ENCODE results near the gene TSPO2. TPM values are rescaled to one million over a fixed set of nuclear protein-coding genes. Genes with fewer than 3 reads are reported as not detected.
"Not testable (repeated sequence)": the region's sequence is repeated elsewhere in the genome, so short reads cannot be mapped to it uniquely, and the experiment has no call there.

The TSPO2 gene, protein sequence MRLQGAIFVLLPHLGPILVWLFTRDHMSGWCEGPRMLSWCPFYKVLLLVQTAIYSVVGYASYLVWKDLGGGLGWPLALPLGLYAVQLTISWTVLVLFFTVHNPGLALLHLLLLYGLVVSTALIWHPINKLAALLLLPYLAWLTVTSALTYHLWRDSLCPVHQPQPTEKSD
- polyA plus RNA-seq (2013, experiment 1 of 2; ENCODE audit: insufficient read length), result not detected
- polyA plus RNA-seq (2013, experiment 2 of 2; ENCODE audit: insufficient read length), result not detected

DNA sequence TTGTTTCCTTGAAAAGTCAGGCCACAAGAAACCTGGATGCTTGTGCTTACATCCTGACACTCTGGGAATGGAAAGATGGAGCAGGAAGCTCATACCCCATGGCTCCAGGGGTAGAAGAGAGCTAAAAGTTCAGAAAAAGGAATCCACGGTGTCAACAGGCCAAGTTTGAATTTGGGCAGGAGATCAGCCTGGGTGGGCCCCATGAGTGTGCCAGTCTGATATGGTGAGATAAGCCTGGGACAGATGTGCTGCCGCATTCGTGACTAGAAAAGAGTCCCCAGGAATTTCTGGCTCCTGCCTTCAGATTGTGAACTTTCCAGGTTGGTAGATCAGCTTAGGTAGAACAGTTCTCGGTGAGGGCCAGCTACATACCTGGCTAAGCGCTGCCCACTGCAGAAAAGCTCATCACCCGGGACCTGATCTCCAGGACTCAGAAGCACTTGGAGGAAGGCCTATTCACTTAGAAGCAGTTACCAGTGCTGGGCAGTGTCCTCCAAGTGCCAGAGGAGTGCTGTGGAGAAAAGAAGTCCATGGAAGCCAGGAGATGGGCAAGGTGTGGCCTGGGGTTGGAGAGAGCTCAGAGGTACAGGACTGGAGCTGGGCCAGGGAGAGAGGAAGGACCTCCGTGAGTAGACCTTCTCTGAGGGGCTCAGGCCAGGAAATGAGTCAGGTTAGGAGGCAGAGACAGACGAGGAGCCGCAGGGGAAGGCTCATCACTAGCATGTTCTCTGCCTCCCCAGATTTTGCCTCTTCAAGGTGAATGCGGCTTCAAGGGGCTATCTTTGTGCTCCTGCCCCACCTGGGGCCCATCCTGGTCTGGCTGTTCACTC, at the start of gene TSPO2:
TSS of gene TSPO2 (plus strand) at position 242 of the 830 bp plus-strand sequence. CDS start at position 761, 519 bp downstream.
- no peak for DNase-seq

DNA sequence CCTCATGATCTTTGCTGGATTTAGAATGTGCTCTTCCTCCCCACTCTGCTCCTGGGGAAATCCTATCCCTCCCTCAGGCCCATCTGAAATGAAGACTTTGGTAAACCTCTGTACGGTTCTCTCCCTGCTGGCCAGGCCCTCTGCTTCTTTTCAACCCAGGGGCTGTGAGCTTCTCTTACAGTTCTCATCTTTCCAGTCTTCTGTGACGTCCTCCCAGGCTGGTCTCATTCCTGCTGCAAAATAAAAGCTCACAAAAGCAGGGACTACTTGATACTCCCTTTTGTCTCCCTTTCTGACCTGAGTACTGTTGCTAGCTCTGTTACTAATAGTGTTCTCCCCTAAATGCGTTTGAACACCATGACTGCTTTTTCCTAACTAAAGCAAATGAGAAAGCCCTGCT, 49.5 kb upstream of the TSPO2 start:
- DNase-seq, result no peak

DNA sequence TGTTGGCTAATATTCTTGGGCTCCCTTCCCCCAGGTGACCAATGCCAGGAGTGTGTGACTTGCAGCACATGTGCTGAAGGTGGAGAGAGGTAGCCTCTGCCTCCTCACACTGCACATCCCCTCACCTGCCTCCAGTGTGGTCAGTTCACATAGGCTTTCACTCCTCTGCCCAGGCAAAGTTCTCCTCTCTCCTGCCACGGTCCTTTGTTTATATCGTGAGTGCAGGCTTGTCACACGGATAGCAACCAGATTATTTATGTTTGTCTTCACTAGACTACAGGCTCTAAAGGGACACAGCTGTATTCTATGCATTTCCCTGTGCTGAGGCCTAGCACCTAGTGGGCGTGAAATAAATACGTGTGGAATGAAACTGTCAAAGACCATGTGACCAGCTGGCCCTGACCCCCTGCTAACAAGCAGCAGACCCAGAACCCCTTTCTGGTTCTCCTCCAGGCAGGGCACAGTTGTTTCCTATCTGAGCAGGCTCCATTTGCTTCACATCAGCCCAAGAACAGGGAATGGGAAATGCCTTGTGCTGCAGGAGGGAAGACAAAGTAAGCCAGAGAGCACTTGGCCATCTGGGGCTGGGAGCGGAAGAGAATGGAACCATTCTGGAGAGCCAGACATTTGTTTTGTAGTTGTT, 45.6 kb upstream of the TSPO2 start:
- DNase-seq, result peak; percentile 1

DNA sequence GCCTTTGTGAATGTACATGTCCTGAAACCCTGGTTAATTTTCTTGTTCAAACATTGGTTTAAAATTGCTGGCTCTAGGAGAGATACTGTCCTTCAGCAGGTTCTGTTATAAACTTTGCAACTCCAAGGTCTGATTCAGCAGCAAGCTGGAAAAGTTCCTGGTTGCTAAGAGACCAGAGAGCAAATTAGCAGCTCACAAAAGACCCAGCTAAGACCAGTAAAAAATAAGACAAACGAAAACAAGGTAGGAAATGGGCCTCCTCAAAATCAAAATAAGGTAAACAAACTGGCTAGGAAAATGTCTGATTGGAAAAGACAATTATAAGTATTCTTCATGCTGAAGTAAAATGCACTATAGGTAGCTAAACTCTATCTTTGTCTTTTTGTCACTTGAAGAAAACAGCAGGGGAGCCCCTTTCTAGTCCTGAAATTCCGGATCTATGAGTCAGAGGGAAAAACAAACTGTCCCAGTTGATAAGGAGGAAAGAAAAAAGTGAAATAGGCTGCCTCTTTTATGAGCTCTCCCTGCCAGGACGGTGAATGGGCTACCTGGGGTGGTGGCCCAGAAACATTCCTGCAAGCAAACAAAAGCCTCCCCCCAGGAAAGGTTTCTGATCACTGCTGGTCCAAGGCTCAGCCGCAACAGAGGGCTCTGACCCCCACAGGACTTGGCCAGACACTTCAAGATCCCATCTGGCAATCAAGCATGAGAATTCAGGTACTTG, 44.9 kb upstream of the TSPO2 start:
- peak; percentile 22 for DNase-seq

DNA sequence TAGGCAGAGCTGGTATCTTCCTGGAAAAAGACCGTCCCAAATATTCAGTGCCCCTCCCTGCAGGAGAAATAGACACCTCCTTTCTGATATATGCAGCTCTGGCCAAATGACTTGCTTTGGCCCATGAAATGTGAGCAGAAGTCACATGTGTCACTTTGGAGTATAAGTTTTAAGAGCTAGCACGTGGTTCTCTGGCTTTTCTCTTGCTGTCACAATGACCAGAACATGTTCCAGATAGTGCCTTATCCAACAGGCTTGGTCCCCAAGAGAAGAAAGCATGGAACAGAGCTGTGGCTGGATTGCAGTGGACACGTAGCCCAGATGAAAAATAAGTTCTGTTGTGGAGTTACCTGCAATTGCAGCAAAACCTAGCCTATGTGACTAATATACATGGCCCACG, 43.6 kb upstream of the TSPO2 start:
- no peak for DNase-seq

DNA sequence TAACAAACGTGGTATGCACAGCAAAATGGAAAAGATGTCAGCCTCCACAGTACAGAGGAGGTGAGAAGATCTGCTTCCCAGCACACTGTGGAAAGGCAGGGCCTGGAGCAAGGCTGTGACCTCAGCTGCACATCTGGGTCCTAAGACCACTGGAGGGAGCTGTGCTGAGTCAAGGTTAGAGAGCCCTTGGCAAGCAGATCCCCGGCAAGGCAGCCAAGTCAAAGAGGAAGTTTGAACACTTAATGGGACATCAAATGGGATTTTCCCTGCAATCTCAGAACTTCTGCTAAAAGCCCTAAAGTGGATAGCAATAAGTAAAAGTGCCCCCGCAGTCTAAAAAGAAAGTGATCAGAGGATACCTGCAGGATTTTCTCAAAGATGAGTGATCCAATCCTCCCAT, 42.7 kb upstream of the TSPO2 start:
- peak; percentile 27 for DNase-seq

DNA sequence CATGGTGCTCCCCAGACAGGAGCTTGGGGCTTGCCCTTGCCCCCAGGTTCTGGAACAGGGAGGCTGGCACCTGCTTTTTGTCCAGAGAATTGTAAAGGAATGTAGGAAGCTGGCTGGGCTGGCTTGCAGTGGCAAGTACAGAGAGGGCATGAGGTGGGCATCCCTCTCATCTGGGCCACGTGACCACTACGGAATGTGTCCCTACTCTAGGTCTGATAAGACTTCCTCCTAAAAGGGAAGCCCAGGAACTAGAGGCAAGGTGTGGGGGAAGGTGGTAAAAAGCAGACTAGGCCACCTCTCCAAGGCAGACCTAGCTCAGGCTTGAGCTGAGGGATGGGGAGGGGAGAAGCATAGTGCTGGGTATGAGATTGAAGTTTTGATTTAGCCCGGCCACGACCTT, 42.0 kb upstream of the TSPO2 start:
- DNase-seq, result no peak

DNA sequence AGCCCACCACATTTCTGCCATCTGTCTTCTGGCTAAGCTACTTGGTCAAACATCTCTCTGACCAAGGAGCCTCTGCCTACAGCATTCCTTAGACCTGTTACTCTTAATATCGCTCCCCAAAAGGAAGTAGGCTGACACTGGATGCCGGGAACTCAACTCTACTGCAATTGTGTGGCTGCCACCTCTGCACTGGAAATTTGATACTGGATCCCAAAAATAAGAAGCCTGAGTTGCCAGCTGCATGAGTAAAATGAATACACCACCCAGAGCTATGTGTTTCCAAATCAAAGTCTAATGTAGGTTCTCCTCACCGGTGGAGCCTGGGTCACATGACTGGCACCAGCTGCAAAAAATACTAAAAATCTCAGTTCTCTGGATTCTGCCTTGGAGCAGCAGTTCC, 40.1 kb upstream of the TSPO2 start:
- DNase-seq, result no peak

DNA sequence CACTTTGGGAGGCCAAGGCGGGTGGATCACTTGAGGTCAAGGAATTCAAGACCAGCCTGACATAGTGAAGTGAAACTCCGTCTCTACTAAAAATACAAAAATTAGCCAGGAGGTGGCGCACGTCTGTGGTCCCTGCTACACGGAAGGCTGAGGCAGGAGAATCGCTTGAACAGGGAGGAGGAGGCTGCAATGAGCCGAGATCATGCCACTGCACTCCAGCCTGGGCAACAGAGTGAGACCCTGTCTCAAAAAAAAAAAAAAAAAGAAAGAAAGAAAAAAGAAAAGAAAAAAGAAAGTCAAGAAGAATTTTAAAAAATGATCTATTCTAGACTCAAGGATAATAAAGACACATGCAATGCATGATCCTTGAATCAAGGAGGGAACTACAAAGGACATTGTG, 36.0 kb upstream of the TSPO2 start:
- DNase-seq, result peak; percentile 51

DNA sequence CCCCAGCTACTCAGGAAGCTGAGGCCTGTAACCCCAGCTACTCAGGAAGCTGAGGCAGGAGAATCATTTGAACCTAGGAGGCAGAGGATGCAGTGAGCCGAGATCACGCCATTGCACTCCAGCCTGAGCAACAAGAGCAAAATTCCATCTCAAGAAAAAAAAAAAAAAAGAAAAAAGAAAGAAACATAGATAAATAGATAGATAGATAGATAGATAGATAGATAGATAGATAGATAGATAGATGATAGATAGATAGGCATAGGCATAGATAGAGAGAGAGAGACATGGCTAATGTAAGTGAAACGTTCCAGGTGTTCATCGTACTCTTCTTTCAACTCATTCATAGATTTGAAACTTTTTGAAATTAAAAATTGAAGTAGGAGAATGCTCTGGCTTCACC, 35.3 kb upstream of the TSPO2 start:
- not testable (repeated sequence) for DNase-seq

DNA sequence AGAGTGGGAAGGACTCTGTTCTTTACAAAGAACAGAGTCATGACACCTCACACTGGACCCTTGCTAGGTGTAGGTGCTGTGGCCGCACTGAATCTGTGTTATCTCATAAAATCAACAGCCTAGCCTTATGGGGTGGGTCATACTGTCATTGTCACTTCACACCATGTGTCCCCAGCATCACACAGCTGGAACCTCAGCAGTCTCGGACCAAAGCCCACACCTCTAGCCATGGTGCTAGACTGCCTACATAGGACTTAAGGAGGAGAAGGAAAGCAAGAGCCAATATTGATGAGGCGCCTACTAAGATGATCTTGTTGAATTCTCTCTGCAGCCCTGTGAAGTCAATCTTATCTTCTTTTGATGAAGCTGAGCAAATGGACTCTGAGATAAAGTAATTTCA, 34.3 kb upstream of the TSPO2 start:
- no peak for DNase-seq

DNA sequence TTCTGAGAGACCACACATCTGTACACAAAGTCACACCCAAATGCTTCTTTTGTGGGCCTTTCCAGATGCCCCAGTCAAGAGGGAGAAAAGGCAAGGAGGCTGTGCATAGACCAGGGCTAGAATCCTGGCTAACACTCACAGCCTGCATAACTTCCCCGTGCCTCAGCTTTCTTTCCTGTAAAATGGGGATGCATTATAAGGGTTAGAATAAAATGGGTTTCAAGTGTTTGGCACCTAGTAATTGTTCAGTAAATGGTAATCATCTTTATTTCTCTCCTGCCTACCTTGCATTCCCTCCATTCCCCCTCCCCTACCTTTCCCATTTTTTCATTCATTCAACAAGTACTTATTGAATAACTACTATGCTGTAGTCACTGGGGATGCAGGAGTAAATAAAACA, 32.6 kb upstream of the TSPO2 start:
- DNase-seq, result no peak

DNA sequence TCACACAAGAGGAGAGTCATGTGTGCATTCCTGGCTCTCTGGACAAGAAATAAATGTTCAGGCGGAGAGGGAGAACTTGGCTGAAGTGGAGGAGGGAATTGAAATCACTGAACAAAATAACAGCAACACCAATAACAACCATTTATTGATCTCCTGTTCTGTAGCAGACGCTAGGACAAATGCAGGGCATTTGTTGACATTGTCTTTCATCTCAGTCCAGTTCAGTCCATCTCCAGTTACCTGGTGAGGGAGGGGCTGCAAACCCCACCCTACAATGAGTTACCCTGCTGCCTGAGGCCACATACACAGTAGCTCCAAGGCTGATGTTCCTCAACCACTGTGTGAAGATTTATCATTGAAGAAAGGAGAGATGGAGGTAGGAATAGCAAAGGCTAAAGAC, 30.6 kb upstream of the TSPO2 start:
- DNase-seq, result no peak

DNA sequence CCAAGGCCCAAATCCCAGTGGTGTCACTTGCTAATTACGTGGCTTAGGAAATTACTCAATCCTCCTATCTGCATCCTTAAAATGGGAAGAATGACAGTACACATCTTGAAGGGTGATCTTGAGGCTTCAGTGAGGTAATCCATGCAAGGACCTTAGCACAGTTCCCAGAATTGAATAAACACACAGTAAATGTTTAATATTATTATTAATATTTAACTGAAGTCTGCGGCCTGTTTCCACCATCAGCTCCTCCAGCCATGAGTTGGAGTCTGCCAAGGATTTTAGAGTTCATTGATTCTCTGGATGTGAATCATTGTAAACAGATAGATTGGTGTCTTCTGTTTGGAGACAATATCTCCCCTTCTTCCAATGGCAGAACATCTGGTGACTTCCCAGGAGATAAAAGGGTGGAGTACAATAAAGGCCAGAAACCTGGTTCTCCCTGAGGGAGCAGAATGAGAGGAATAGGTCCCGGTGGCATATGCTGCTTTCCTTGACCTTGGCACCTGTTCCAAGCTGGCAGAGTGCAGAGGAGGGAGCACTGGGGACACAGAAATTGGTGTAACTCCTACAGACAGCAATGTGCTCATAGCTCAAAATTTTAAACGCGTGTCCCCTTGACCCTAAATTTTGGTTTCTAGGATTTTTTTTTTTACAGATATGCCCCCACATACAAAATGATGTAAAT, 28.7 kb upstream of the TSPO2 start:
- DNase-seq, result no peak

DNA sequence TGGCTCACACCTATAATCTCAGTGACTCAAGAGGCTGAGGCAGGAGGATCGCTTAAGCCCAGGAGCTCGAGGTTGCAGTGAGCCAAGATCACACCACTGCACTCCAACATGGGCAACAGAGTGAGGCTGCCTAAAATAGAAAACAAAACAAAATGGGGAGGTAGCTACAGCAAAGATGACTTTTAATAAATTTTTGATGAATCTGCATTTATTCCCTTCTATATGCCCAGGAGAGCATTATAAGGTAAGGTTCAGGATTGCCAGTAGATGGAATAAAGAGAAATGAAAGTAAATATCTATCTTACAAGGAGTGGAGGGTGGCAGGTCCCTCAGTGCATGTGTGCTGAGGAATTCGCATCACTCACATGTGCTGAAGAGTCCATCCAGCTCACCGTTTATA, 27.5 kb upstream of the TSPO2 start:
- DNase-seq, result no peak

DNA sequence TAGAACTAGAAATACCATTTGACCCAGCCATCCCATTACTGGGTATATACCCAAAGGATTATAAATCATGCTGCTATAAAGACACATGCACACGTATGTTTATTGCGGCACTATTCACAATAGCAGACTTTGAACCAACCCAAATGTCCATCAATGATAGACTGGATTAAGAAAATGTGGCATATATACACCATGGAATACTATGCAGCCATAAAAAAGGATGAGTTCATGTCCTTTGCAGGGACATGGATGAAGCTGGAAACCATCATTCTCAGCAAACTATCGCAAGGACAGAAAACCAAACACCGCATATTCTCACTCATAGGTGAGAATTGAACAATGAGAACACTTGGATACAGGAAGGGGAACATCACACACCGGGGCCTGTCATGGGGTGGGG, 26.4 kb upstream of the TSPO2 start:
- DNase-seq, result not testable (repeated sequence)

DNA sequence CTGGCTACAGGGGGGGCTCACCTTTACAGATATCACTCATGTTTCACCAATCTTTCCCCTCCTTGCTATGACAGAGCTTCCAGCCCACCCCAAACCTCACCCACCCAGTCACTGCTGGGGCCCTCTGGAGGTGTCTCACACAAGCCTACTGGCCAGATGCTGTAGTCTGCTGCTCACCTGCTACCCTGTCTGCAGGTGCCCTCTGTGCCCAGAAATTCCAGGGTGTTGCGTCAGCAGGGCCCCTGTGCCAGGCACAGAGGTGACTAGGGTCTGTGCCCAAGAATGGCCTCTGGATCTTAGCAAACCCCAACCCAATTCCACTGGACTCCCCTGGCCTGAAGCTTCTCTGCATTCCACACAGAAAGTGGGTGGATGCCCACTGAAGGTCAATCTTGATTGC, 24.6 kb upstream of the TSPO2 start:
- DNase-seq, result no peak

DNA sequence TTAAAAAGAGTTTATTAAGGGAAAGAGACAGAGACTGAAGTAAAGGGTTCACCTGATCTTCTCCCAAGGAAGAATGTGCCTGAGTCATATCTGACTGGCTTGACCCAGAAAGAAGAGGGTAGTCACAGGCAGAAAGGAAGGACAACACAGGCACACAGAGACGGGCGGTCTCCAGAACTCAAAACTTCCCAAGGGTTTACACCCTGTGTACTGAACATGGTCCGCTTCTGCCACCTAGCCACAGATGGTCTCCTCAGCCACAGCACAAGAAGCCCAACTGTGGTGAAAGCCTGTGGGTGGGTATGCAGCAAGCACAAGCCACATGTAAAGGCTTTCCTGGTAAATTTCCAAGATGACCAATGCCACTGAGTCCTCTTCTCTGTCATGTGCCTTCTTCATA, 20.4 kb upstream of the TSPO2 start:
- DNase-seq, result peak; percentile 64

DNA sequence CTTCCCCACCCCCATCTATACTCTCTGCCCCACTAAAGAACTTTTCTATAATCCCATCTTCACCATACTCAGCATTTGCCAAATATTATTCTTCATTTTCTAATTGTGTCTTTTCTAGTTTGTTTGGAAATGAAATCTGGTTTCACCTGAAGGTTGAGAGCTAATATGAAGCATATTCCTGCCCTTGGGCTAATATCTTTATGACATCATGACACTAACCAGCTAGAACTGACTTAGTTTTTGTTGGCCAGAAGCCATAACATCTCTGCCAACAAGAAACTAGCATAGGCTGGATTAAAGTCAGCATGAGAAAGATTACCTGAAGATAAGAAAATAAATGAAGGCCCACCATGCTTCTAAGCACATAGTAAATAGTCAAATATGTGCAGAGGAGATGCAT, 20.0 kb upstream of the TSPO2 start:
- no peak for DNase-seq

DNA sequence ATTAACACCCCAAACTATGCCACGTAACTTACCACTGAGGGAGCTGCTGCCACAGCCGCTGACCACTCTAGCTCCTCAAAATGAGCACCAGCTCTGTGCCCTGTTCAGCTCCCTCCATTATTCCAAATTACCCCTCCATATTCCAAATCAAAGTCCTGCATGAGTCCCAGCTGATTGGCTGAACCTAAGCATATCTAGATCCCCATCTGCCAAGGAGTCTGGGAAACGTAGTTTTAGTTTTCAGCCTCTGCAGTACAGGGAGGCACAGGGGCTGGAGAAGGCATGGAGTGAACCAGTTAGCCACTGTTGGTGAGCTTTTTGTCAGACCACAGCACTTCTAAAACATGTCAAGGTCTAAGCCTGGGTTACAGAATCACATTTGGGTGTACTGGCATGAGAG, 19.2 kb upstream of the TSPO2 start:
- DNase-seq, result no peak

DNA sequence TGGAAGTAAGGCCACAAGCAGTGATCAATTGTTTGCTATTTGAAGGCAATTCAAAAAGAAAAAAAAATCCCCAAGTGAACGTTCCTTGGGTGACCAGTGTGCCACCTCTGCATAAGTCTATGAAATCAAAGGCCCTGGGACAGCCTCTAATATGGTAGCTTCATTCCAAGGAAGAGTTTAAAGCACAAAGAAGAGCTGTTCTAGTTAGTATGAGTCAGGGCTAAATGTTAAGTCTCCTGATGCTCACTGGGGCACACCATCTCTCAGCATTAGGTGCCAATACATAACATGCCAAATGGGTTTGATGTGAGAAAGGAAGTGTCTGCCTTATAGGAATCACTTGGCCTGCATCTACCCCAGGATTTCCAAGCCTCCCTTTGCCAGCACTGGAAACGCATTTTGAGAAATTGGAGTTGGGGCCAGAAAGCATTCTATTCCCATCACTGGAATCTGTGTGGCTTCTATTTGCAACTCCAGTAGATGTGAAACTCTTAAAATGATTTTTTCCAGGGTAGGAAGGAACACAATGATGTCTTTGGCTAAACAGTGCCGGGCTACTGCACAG, 16.2 kb upstream of the TSPO2 start:
- DNase-seq, result no peak

DNA sequence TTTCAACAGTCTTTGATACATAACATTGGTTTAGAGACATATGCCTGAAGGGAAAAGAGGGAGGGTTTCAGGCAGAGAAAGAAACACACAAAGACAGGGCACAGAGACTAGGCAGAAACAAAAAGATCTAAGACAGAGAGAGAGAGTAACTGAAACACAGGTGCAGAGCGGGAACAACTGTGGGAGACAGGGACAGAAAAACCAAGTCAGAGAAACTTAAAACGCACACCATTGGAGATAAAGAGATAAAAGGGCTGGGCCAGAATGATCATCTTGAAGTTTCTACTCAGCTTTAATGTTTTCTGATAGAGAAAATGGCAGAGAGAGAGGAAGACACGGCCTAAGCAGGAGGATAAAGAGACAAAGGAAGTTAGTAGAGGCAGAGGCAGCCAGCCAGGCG, 15.0 kb upstream of the TSPO2 start:
- no peak for DNase-seq
